ENCODE results near the gene SCUBE1.

The SCUBE1 gene

GRCh38 chr22:43209971-43210370 is 133.2 kb downstream of the SCUBE1 start:
- H3K27ac Mint-ChIP-seq = no peak overlapping the region
- no peaks in the 10 kb centered on the region for H3K36me3 Mint-ChIP-seq
- DNase-seq (ENCODE audit: low spot score in 2 of 2) (no peak), ATAC-seq (ENCODE audit: low read depth) (no peak)
- H3K4me3 Mint-ChIP-seq = no peak overlapping the region
- no peaks in the 10 kb centered on the region for H3K9me3 Mint-ChIP-seq
- H3K4me1 Mint-ChIP-seq = peaks cover 10% of the 10 kb centered on the region
- H3K27me3 Mint-ChIP-seq = peaks cover 27% of the 10 kb centered on the region

GRCh38 chr22:43209523-43209890 is 133.7 kb downstream of the SCUBE1 start:
- Mint-ChIP-seq H3K27ac (no peak overlapping the region), H3K27me3 (peaks cover 26% of the 10 kb centered on the region), H3K9me3 (no peaks in the 10 kb centered on the region), H3K4me1 (peaks cover 10% of the 10 kb centered on the region), H3K36me3 (no peaks in the 10 kb centered on the region), H3K4me3 (no peak overlapping the region)
- DNase-seq (ENCODE audit: low spot score in 2 of 2) (no peak), ATAC-seq (ENCODE audit: low read depth) (no peak)

DNA sequence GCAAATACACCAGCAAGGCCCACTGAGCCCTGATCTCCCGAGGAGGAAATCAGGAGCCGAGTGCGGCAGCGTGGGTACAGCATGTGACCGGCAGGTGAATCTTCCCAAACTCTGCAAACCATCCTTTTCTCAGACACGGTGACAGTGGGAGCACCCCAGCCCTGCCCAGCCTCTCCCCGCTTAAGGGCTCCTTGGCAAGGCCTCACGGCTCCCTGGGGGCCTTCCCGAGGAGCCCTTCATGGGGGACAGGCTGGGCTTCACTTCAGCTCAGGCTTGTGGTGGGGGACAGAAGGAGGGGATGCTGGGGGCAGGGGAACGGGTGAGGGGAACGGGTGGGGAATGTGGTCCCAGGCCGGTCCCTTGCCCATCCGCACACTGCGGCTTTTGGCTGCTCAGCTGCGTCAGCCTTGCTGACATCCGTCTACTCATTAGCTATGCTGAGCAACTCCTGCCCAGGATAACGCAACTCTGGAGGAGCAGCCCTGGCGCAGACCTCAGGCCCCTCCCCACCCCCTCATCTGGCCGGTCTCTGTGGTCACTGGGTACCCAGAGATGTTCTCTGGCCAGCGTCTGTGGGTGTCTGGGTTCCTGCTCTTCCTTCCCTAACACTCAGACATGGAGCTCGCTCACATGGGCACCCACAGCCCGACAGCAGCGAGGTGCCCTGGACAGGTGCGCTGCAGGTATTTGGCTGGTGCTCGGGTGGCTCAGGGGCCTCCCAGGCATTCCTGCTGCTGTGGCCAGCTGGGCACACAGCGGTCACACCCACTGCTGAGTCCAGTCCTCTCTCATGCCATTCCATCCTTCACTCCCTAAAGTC is 134.3 kb downstream of the SCUBE1 start:
- Mint-ChIP-seq H3K9me3 (no peaks in the 10 kb centered on the region), H3K4me3 (no peak overlapping the region), H3K4me1 (peaks cover 10% of the 10 kb centered on the region), H3K36me3 (no peaks in the 10 kb centered on the region), H3K27me3 (peaks cover 26% of the 10 kb centered on the region), H3K27ac (no peak overlapping the region)
- no peak for DNase-seq (ENCODE audit: low spot score in 2 of 2)
- no peak for ATAC-seq (ENCODE audit: low read depth)

- H3K4me1 Mint-ChIP-seq = peaks cover 10% of the 10 kb centered on the region
- no peak overlapping the region for H3K4me3 Mint-ChIP-seq
- H3K27ac Mint-ChIP-seq = no peak overlapping the region
- H3K27me3 Mint-ChIP-seq = peaks cover 26% of the 10 kb centered on the region
- ATAC-seq (ENCODE audit: low read depth) (no peak), DNase-seq (ENCODE audit: low spot score in 2 of 2) (no peak)
- H3K9me3 Mint-ChIP-seq = no peaks in the 10 kb centered on the region
- no peaks in the 10 kb centered on the region for H3K36me3 Mint-ChIP-seq
Observed at GRCh38 chr22:43207849-43208702, 135.1 kb downstream of the SCUBE1 start.

GRCh38 chr22:43207386-43207785 is 135.8 kb downstream of the SCUBE1 start:
- no peak for DNase-seq (ENCODE audit: low spot score in 2 of 2)
- Mint-ChIP-seq H3K9me3 (no peaks in the 10 kb centered on the region), H3K27me3 (peaks cover 26% of the 10 kb centered on the region), H3K4me3 (no peak overlapping the region), H3K36me3 (no peaks in the 10 kb centered on the region), H3K27ac (no peak overlapping the region), H3K4me1 (peaks cover 10% of the 10 kb centered on the region)
- ATAC-seq (ENCODE audit: low read depth) = no peak

GRCh38 chr22:43206509-43207161 is 136.5 kb downstream of the SCUBE1 start:
- Mint-ChIP-seq H3K4me1 (peaks cover 10% of the 10 kb centered on the region), H3K27me3 (peaks cover 22% of the 10 kb centered on the region), H3K27ac (no peak overlapping the region), H3K36me3 (no peaks in the 10 kb centered on the region), H3K9me3 (no peaks in the 10 kb centered on the region), H3K4me3 (no peak overlapping the region)
- ATAC-seq (ENCODE audit: low read depth) (no peak), DNase-seq (ENCODE audit: low spot score in 2 of 2) (no peak)

DNA sequence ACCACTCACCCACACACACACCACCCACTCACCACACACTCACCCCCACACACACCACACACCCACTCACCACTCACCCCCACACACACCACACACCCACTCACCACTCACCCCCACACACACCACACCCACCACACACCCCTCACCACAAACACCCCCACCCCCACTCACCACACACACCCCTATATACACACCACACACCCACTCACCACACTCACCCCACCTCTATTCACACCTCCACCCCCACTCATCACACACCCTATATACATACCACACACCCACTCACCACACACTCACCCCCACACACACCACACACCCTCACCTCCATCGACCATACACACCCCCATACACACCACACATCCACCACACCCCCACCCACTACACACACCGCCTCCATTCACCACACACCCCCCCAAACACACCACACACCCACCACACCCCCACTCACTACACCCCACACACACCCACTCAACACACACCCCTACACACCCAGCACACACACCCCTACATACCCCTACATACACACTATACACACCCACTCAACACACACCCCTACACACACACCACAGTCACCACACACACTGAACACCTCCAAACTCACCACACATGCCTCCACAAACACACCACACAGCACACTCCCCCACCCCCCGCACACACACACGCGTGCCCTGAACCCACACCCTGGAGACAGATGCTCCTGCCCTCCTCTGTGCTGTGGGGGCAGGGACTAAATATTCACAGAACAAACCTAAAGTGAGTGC is 137.2 kb downstream of the SCUBE1 start:
- H3K27ac Mint-ChIP-seq = no peak overlapping the region
- no peak overlapping the region for H3K4me3 Mint-ChIP-seq
- H3K36me3 Mint-ChIP-seq = no peaks in the 10 kb centered on the region
- no peak for DNase-seq (ENCODE audit: low spot score in 2 of 2)
- ATAC-seq (ENCODE audit: low read depth) = no peak
- peaks cover 10% of the 10 kb centered on the region for H3K4me1 Mint-ChIP-seq
- peaks cover 19% of the 10 kb centered on the region for H3K27me3 Mint-ChIP-seq
- H3K9me3 Mint-ChIP-seq = no peaks in the 10 kb centered on the region

DNA sequence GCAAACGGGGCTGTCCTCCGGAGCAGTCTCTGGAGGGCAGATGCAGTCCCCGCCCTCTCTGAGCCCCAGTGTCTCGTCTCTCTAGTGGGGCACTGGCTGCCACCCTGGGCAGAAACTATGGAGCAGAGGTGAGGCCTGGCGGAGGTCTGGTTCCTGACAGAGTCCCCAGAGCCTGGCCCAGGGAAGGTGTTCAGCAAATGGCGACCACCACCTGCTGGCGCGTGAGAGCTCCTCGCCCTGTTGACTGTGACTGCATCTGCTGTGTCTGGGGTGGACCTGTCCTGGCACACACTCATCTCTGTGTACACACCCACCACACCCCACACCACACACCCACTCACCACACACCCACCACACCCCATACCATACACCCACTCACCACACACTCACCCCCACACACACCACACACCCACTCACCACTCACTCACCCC is 137.9 kb downstream of the SCUBE1 start:
- Mint-ChIP-seq H3K4me1 (peaks cover 10% of the 10 kb centered on the region), H3K36me3 (no peaks in the 10 kb centered on the region), H3K9me3 (no peaks in the 10 kb centered on the region), H3K27ac (no peak overlapping the region), H3K4me3 (no peak overlapping the region), H3K27me3 (peaks cover 19% of the 10 kb centered on the region)
- ATAC-seq (ENCODE audit: low read depth) (no peak), DNase-seq (ENCODE audit: low spot score in 2 of 2) (no peak)

- Mint-ChIP-seq H3K27me3 (peaks cover 27% of the 10 kb centered on the region), H3K4me3 (no peak overlapping the region), H3K4me1 (peaks cover 10% of the 10 kb centered on the region), H3K9me3 (no peaks in the 10 kb centered on the region), H3K36me3 (no peaks in the 10 kb centered on the region), H3K27ac (no peak overlapping the region)
- ATAC-seq (ENCODE audit: low read depth) (no peak), DNase-seq (ENCODE audit: low spot score in 2 of 2) (no peak)
Observed at GRCh38 chr22:43203471-43203981, 139.6 kb downstream of the SCUBE1 start.

- H3K4me1 Mint-ChIP-seq = peaks cover 10% of the 10 kb centered on the region
- DNase-seq (ENCODE audit: low spot score in 2 of 2) = no peak
Observed at GRCh38 chr22:43202756-43203410, 140.3 kb downstream of the SCUBE1 start.

DNA sequence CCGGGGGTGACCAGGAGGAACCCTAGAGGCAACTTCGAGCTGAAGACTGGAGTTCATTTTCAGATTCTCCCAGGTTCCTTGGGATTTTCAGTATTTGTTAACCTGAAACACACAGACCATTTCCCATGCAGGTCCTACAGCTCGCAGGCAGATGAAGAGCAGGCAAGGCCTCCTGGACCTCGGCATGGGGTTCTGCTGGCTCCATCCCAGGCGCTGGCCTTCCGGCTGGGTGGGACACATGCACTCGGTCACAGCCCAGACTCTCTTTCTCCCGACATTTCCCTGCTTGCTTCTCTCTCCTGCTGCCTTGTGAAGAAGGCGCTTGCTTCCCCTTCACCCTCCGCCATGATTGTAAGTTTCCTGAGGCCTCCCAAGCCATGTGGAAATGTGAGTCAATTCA is 140.8 kb downstream of the SCUBE1 start:
- no peaks in the 10 kb centered on the region for H3K9me3 Mint-ChIP-seq
- no peaks in the 10 kb centered on the region for H3K36me3 Mint-ChIP-seq
- peaks cover 23% of the 10 kb centered on the region for H3K27me3 Mint-ChIP-seq
- no peak overlapping the region for H3K4me3 Mint-ChIP-seq
- ATAC-seq (ENCODE audit: low read depth) (no peak), DNase-seq (ENCODE audit: low spot score in 2 of 2) (no peak)
- no peak overlapping the region for H3K27ac Mint-ChIP-seq
- H3K4me1 Mint-ChIP-seq = peaks cover 7% of the 10 kb centered on the region

More at GRCh38 chr22:43202756-43203410, 140.3 kb downstream of the SCUBE1 start:
- Mint-ChIP-seq H3K9me3 (no peaks in the 10 kb centered on the region), H3K4me3 (no peak overlapping the region), H3K36me3 (no peaks in the 10 kb centered on the region), H3K27me3 (peaks cover 26% of the 10 kb centered on the region), H3K27ac (no peak overlapping the region)
- ATAC-seq (ENCODE audit: low read depth) = no peak

DNA sequence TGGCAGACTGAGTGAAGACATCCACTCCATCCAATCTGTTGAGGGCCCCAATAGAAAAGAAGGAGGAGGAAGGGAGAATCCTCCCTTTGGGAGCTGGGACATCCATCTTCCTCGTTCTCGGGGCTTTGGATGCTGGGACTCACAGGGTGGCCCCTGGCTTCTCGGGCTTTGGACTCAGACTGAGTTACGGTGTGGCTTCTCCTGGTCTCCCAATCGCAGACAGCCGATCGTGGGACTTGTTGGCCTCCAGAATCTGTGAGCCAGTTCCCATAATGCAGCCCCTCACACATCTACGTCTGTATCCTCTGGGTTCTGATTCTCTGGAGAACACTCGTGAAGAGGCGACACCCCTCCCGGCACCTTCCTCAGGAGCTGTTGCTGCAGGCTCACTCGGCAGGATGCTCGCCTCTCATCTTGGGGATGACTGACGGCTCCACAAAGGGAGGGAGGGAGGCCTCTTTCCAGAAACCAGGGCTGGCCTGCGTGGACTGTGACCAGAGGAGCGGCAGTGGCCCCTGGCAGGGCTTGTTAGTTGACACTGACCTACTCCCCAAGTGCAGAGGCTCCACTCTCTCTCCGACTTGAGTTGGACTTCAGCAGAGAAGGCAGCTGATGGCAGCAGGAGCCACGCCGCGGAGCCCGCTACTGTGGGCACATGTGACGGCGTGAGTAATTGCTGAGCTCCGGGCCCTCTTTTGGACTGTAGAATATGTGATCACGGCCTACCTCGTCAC is 141.5 kb downstream of the SCUBE1 start:
- ATAC-seq (ENCODE audit: low read depth) (no peak), DNase-seq (ENCODE audit: low spot score in 2 of 2) (no peak)
- no peak overlapping the region for H3K27ac Mint-ChIP-seq
- H3K36me3 Mint-ChIP-seq = no peaks in the 10 kb centered on the region
- peaks cover 22% of the 10 kb centered on the region for H3K27me3 Mint-ChIP-seq
- H3K4me1 Mint-ChIP-seq = peaks cover 7% of the 10 kb centered on the region
- H3K9me3 Mint-ChIP-seq = no peaks in the 10 kb centered on the region
- H3K4me3 Mint-ChIP-seq = no peak overlapping the region

All from memory B cell (primary cell).